Left ventricle myocardium superior (tissue), 1 donor: ENCODE results near the gene RCBTB1. TPM values are rescaled to one million over a fixed set of nuclear protein-coding genes. Genes with fewer than 3 reads are reported as not detected.
"Not testable (repeated sequence)": the region's sequence is repeated elsewhere in the genome, so short reads cannot be mapped to it uniquely, and the experiment has no call there.

Source experiments
- ATAC-seq: fragments of 200-7000 bp; cut with Tn5 transposase; one replicate; pipeline ENCODE4 v1.9.1; 2020; ENCODE audit warnings: mild to moderate bottlenecking, moderate library complexity
- DNase-seq: peaks from one replicate; pipeline ENCODE4 v3.0.0-alpha.2; 2020
- intact Hi-C: fragments of 100-400 bp; cut with micrococcal nuclease; formaldehyde crosslinking; loops from one replicate; pipeline ENCODE4 v1.11.0; 2022
- long read RNA-seq: library from polyadenylated mRNA; unstranded; transcript quantifications from one replicate; pipeline ENCODE4 v2.0.0, GENCODE V29; 2021
- total RNA-seq: library from RNA; stranded (reverse); fragmentation: NEBNext Ultra II Directional; extraction: Animal tissue kit (Norgen Biotek cat#: 25700); gene quantifications from one replicate; pipeline ENCODE4 v1.2.1, GENCODE V29; 2021
- donor health status: DM: no; HTN: yes; CAD: no; lungs with severe emphysema.

The RCBTB1 gene
- total RNA-seq: 23.1 TPM
- long read RNA-seq, full-length matches to known transcripts: 67 of 87 reads
- long read RNA-seq, partial matches to known transcripts: 3 of 87 reads
- long read RNA-seq, other reads (novel, unspliced or antisense): 17 of 87 reads

- DNase-seq (peak; percentile 85), ATAC-seq (peak; percentile 99)
- intact Hi-C loops: no loop called here
These were observed at the start of gene RCBTB1 for GRCh38 chr13:49585220-49586157. RCBTB1 (minus strand) TSS chr13:49585558; CDS start chr13:49567279, 18,279 bp downstream.

GRCh38 chr13:49633710-49634109 is 48.4 kb upstream of the RCBTB1 start:
- DNase-seq (no peak), ATAC-seq (no peak)
- intact Hi-C loops: no loop called here

GRCh38 chr13:49632156-49632555 is 46.8 kb upstream of the RCBTB1 start:
- DNase-seq (no peak), ATAC-seq (no peak)
- intact Hi-C loops: no loop called here

- no peak for DNase-seq
- no peak for ATAC-seq
- intact Hi-C loops: no loop called here
These were observed 45.2 kb upstream of the RCBTB1 start for GRCh38 chr13:49630580-49630979.

- DNase-seq: no peak
- intact Hi-C loops: no loop called here
These were observed 44.6 kb upstream of the RCBTB1 start for GRCh38 chr13:49629947-49630346.

GRCh38 chr13:49629196-49629938 is 44.0 kb upstream of the RCBTB1 start:
- intact Hi-C loops: no loop called here
- ATAC-seq (peak; percentile 17), DNase-seq (no peak)

More at GRCh38 chr13:49629947-49630346, 44.6 kb upstream of the RCBTB1 start:
- ATAC-seq: no peak

GRCh38 chr13:49627831-49628652 is 42.7 kb upstream of the RCBTB1 start, which contains the start of gene ARL11:
ARL11 (plus strand) TSS chr13:49628507; CDS start chr13:49630448, 1,941 bp downstream.
- DNase-seq: peak; percentile 73
- intact Hi-C loops: no loop called here
- ATAC-seq: peak; percentile 45

GRCh38 chr13:49625392-49626079 is 40.2 kb upstream of the RCBTB1 start:
- ATAC-seq (peak; percentile 38), DNase-seq (peak; percentile 73)
- intact Hi-C loops: no loop called here

GRCh38 chr13:49624229-49624628 is 38.9 kb upstream of the RCBTB1 start:
- ATAC-seq (no peak), DNase-seq (no peak)
- intact Hi-C loops: no loop called here

- ATAC-seq (peak; percentile 82), DNase-seq (peak; percentile 57)
- intact Hi-C loops: no loop called here
These were observed 37.0 kb upstream of the RCBTB1 start for GRCh38 chr13:49622174-49622946.

- ATAC-seq: no peak
- DNase-seq: peak; percentile 49
- intact Hi-C loops: no loop called here
These were observed 34.8 kb upstream of the RCBTB1 start for GRCh38 chr13:49620170-49620621.

GRCh38 chr13:49616676-49617065 is 31.3 kb upstream of the RCBTB1 start:
- ATAC-seq (no peak), DNase-seq (no peak)
- intact Hi-C loops: no loop called here

- intact Hi-C loops: no loop called here
- ATAC-seq: peak; percentile 56
- no peak for DNase-seq
These were observed 30.7 kb upstream of the RCBTB1 start for GRCh38 chr13:49615836-49616675.

GRCh38 chr13:49612042-49612441 is 26.7 kb upstream of the RCBTB1 start:
- ATAC-seq: not testable (repeated sequence)

GRCh38 chr13:49610176-49610575 is 24.8 kb upstream of the RCBTB1 start:
- ATAC-seq: peak; percentile 50
- no peak for DNase-seq
- intact Hi-C loops: no loop called here

More at GRCh38 chr13:49612042-49612441, 26.7 kb upstream of the RCBTB1 start:
- DNase-seq, intact Hi-C loops: not testable (repeated sequence)

- intact Hi-C loops: loop anchor here (5.0 kb wide), 1 partner anchor 306 kb away; no protein-coding TSS in a partner anchor
- no peak for DNase-seq
- no peak for ATAC-seq
These were observed 23.4 kb upstream of the RCBTB1 start for GRCh38 chr13:49608651-49609331.
